Measurements from ENCODE around the gene COBLL1.

DNA sequence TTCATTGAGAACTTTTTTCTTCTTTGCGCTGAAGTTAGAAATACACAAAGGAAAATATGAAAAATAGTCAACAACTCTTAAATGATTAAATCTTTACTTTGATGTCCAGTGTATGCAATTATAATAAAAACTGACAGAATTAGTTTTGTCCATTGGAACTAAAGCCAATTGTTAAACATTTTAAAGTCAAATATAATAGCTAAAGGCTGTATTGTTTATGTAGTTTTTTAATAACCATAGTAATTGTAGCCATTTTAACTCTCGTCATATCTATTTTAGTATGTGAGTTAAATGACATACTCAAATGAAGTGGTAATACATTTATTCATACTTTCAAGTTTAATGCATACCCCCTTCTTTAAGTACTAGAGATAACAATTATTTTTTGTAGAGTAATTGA lies 4.7 kb upstream of the COBLL1 start:
- TF ChIP-seq, protein P1, sequence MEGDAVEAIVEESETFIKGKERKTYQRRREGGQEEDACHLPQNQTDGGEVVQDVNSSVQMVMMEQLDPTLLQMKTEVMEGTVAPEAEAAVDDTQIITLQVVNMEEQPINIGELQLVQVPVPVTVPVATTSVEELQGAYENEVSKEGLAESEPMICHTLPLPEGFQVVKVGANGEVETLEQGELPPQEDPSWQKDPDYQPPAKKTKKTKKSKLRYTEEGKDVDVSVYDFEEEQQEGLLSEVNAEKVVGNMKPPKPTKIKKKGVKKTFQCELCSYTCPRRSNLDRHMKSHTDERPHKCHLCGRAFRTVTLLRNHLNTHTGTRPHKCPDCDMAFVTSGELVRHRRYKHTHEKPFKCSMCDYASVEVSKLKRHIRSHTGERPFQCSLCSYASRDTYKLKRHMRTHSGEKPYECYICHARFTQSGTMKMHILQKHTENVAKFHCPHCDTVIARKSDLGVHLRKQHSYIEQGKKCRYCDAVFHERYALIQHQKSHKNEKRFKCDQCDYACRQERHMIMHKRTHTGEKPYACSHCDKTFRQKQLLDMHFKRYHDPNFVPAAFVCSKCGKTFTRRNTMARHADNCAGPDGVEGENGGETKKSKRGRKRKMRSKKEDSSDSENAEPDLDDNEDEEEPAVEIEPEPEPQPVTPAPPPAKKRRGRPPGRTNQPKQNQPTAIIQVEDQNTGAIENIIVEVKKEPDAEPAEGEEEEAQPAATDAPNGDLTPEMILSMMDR (IDR thresholded peaks at IDR 0.05; ENCODE audit: low read depth, low read length), result no peak
- no peak for TF ChIP-seq EZH2phosphoT487 (IDR thresholded peaks at IDR 0.05; ENCODE audit: low read depth)
